HepG2 (cell line): ENCODE results near the gene ADGRB3. TPM values are rescaled to one million over a fixed set of nuclear protein-coding genes. Genes with fewer than 3 reads are reported as not detected.

Experiments
- ATAC-seq: fragments of 200-7000 bp; cut with Tn5 transposase; 3 replicates; pipeline ENCODE4 v1.9.1; 2020; ENCODE audit warnings: mild to moderate bottlenecking, moderate library complexity
- BruUV-seq: library from RNA; stranded (reverse); fragments of 400-500 nt; replicated peaks from 2 replicates; lab custom pipeline; 2021; lab: Mats Ljungman, UMichigan
- CTCF ChIA-PET: fragments of 300-600 bp; formaldehyde crosslinking; extraction: SDS; loops from one replicate; lab custom pipeline; 2021; ENCODE audit warnings: low total read pairs, inconsistent platforms, low intra/inter-chr PET ratio; lab: Yijun Ruan, JAX
- POLR2A ChIA-PET: fragments of 350-600 bp; sonication (Branson Sonifier 250); formaldehyde crosslinking; loops from one replicate; lab custom pipeline; 2020; ENCODE audit warnings: antibody characterized with exemption, inconsistent platforms; lab: Yijun Ruan, JAX
- DNase-seq: peaks from one replicate; pipeline ENCODE4 v3.0.0-alpha.2; 2015; ENCODE audit warnings: low spot score
- FAIRE-seq: peaks from 3 replicates; lab custom pipeline; 2011; peaks lifted over from hg19 to GRCh38; lab: Jason Lieb, UNC
- H2AFZ ChIP-seq: one replicate; pipeline ENCODE4 v1.6.1; 2011; ENCODE audit warnings: low read length, inconsistent platforms
- H3K27ac ChIP-seq: fragments of 300-600 bp; 3 replicates; pipeline ENCODE4 v1.8.0; 2011; ENCODE audit warnings: mixed run types, mild to moderate bottlenecking, mixed read lengths, low read length, inconsistent platforms; ENCODE audit not compliant: insufficient read depth; ENCODE audit errors: extremely low read length
- H3K27me3 ChIP-seq, 2 experiments: fragments of 200-600 bp in 1 of 2; 2 replicates in 1 of 2; 3 replicates in 1 of 2; pipeline versions ENCODE4 v1.6.0 to v1.8.0; 2011; ENCODE audit warnings: low read length in 2 of 2, mild to moderate bottlenecking in 2 of 2, moderate library complexity in 2 of 2, inconsistent platforms in 1 of 2; ENCODE audit not compliant: insufficient read depth in 2 of 2, control insufficient read depth in 1 of 2
- H3K36me3 ChIP-seq, 2 experiments: fragments of 200-600 bp in 1 of 2; replicated peaks in 1 of 2; 2 replicates in 1 of 2; 3 replicates in 1 of 2; pipeline versions ENCODE4 v1.5.1 to v1.8.0; 2011; ENCODE audit warnings: low read length in 2 of 2, inconsistent platforms in 1 of 2; ENCODE audit not compliant: insufficient read depth in 2 of 2, control insufficient read depth in 1 of 2
- H3K4me1 ChIP-seq: 2 replicates; pipeline ENCODE4 v1.5.1; 2012; ENCODE audit warnings: low read length, inconsistent platforms; ENCODE audit not compliant: insufficient read depth
- H3K4me2 ChIP-seq: 2 replicates; pipeline ENCODE4 v1.6.0; 2011; ENCODE audit warnings: low read depth, low read length, inconsistent platforms
- H3K4me3 ChIP-seq, 3 experiments: fragments of 200-600 bp in 1 of 3; sonication (generic), shearing (Covaris generic) in 1 of 3; replicated peaks in 1 of 3; 2 replicates each; pipeline ENCODE4 v1.5.1; 2011 to 2016; ENCODE audit warnings: low read length in 3 of 3, inconsistent platforms in 2 of 3, low read depth in 2 of 3, mild to moderate bottlenecking in 2 of 3, control low read depth in 1 of 3, mixed read lengths in 1 of 3; ENCODE audit not compliant: insufficient read depth in 1 of 3
- H3K79me2 ChIP-seq: one replicate; pipeline ENCODE4 v1.6.1; 2011; ENCODE audit warnings: low read length, inconsistent platforms; ENCODE audit not compliant: insufficient read depth
- H3K9ac ChIP-seq: 2 replicates; pipeline ENCODE4 v1.6.0; 2011; ENCODE audit warnings: mild to moderate bottlenecking, low read depth, low read length, inconsistent platforms; ENCODE audit not compliant: insufficient read depth
- H3K9me3 ChIP-seq: 2 replicates; pipeline ENCODE4 v1.5.1; 2012; ENCODE audit warnings: mild to moderate bottlenecking, low read length
- H4K20me1 ChIP-seq: 2 replicates; pipeline ENCODE4 v1.6.0; 2011; ENCODE audit warnings: inconsistent platforms, mild to moderate bottlenecking, low read length, moderate library complexity; ENCODE audit not compliant: insufficient read depth
- CENPT ChIP-seq: sonication (generic); formaldehyde crosslinking; IDR thresholded peaks from 2 replicates; pipeline ENCODE4 v1.8.0; 2022; ENCODE audit warnings: low read depth, mild to moderate bottlenecking, moderate library complexity, missing genetic modification reagents
- FOSL2 ChIP-seq: sonication (generic); formaldehyde crosslinking; IDR thresholded peaks from 2 replicates; pipeline ENCODE4 v1.4.0; 2020; ENCODE audit warnings: missing genetic modification reagents
- HNF4A ChIP-seq: sonication (generic); formaldehyde crosslinking; IDR thresholded peaks from 2 replicates; pipeline ENCODE4 v1.4.0; 2020; ENCODE audit warnings: missing genetic modification reagents
- HNRNPH1 ChIP-seq: fragments of 200-400 bp; formaldehyde crosslinking; optimal IDR thresholded peaks from 2 replicates; pipeline ENCODE3; 2017; ENCODE audit warnings: mild to moderate bottlenecking, low read depth, low read length
- KLF12 ChIP-seq: sonication (generic); formaldehyde crosslinking; IDR thresholded peaks from 2 replicates; pipeline ENCODE4 v1.4.0; 2020; ENCODE audit warnings: missing genetic modification reagents, borderline replicate concordance
- MXD1 ChIP-seq: sonication (generic); formaldehyde crosslinking; IDR thresholded peaks from 2 replicates; pipeline ENCODE4 v1.4.0; 2020; ENCODE audit warnings: mild to moderate bottlenecking, missing genetic modification reagents
- MXD4 ChIP-seq: IDR thresholded peaks from 2 replicates; pipeline ENCODE4 v1.6.1; 2016; ENCODE audit warnings: mild to moderate bottlenecking, missing biosample characterization, missing genetic modification reagents
- NFRKB ChIP-seq: fragments of 450-650 bp; IDR thresholded peaks from 2 replicates; pipeline ENCODE4 v1.6.1; 2017
- PHF5A ChIP-seq: IDR thresholded peaks from one replicate; pipeline ENCODE4 v1.6.1; 2018; ENCODE audit warnings: low read depth, missing genetic modification reagents; ENCODE audit not compliant: unreplicated experiment
- RXRB ChIP-seq: IDR thresholded peaks from 2 replicates; pipeline ENCODE4 v1.6.1; 2016; ENCODE audit warnings: borderline replicate concordance, missing genetic modification reagents, missing compliant biosample characterization
- SRSF4 ChIP-seq: fragments of 200-400 bp; formaldehyde crosslinking; IDR thresholded peaks from one replicate; pipeline ENCODE4 v1.6.1; 2018; ENCODE audit warnings: mild to moderate bottlenecking, low read depth, low read length, moderate library complexity; ENCODE audit not compliant: poor library complexity, severe bottlenecking
- TERF1 ChIP-seq: sonication (generic); formaldehyde crosslinking; IDR thresholded peaks from 2 replicates; pipeline ENCODE4 v1.8.0; 2022; ENCODE audit warnings: mild to moderate bottlenecking, missing genetic modification reagents, moderate library complexity
- ZBTB25 ChIP-seq: IDR thresholded peaks from 2 replicates; pipeline ENCODE4 v1.6.1; 2018; ENCODE audit warnings: missing genetic modification reagents
- ZNF232 ChIP-seq: sonication (generic); formaldehyde crosslinking; IDR thresholded peaks from 2 replicates; pipeline ENCODE4 v1.4.0; 2020; ENCODE audit warnings: missing genetic modification reagents, borderline replicate concordance
- ZNF598 ChIP-seq: sonication (generic); formaldehyde crosslinking; IDR thresholded peaks from 2 replicates; pipeline ENCODE4 v1.5.1; 2020; ENCODE audit warnings: mild to moderate bottlenecking, missing genetic modification reagents, borderline replicate concordance
- ZNF7 ChIP-seq: IDR thresholded peaks from 2 replicates; pipeline ENCODE4 v1.6.1; 2016; ENCODE audit warnings: missing biosample characterization, missing genetic modification reagents
- WGBS: methylation state at CpG from one replicate; pipeline ENCODE4 v1.1.6; 2017; ENCODE audit warnings: low lambda C conversion rate; 5-methylcytosine and 5-hydroxymethylcytosine counted together
- in situ Hi-C: cut with HindIII; loops from 2 replicates; pipeline ENCODE4 v1.10.0; 2017; ENCODE audit warnings: low pct_unique_long_range_greater_than_20kb; ENCODE audit not compliant: extremely low pct_ligation_motif_present
- intact Hi-C: fragments of 100-400 bp; cut with micrococcal nuclease; formaldehyde crosslinking; loops from one replicate; pipeline ENCODE4 v1.10.0; 2022; ENCODE audit not compliant: unreplicated experiment
- polyA plus RNA-seq, 8 experiments: library from polyadenylated mRNA; depleted of rRNA in 3 of 8; stranded (reverse) in 7 of 8; unstranded in 1 of 8; fragments of >200 nt; fragmentation: Illumina TruSeq in 4 of 8; extraction: Trizol in 4 of 8; gene quantifications; 2 replicates each; pipeline versions ENCODE4 v1.2.1 to v1.2.3, GENCODE V29; 2011 to 2016; ENCODE audit warnings: low read depth in 4 of 8, missing spikeins in 1 of 8, mixed read lengths in 1 of 8; ENCODE audit not compliant: insufficient read depth in 1 of 8
- total RNA-seq, 5 experiments: library from RNA; depleted of rRNA; stranded (reverse); fragments of >200 nt; fragmentation: Illumina TruSeq; extraction: Trizol; gene quantifications; 2 replicates each; pipeline ENCODE4 v1.2.3, GENCODE V29; 2016; ENCODE audit warnings: low read depth in 1 of 5

ADGRB3 gene
- total and polyA plus RNA-seq, 2 of the 13 experiments (the other 11 are each of a cell fraction or from before 2014, with no cell fraction given) = not detected

GRCh38 chr6:68724060-68724459 is 89.0 kb downstream of the ADGRB3 start:
- no peaks in the 10 kb centered on the region for H3K9me3 ChIP-seq
- in situ Hi-C loops (no loop called here), intact Hi-C loops (no loop called here)
- ChIA-PET POLR2A (no interaction called here), CTCF (no interaction called here)
- H4K20me1 ChIP-seq = no peaks in the 10 kb centered on the region
- no peaks in the 10 kb centered on the region for H3K4me1 ChIP-seq
- H3K27ac ChIP-seq = no peak overlapping the region
- no peak for TF ChIP-seq KLF12 (CRISPR knock-in tag)
- TF ChIP-seq ZBTB25 (CRISPR knock-in tag) = no peak
- TF ChIP-seq FOSL2 (CRISPR knock-in tag) = no peak
- no peak for TF ChIP-seq ZNF232
- TF ChIP-seq MXD1 (CRISPR knock-in tag) = no peak
- TF ChIP-seq ZNF598 (CRISPR knock-in tag) = no peak
- TF ChIP-seq RXRB (CRISPR knock-in tag) = no peak
- no peak for TF ChIP-seq NFRKB
- TF ChIP-seq CENPT = no peak
- no peak for TF ChIP-seq PHF5A (CRISPR knock-in tag)
- TF ChIP-seq MXD4 (CRISPR knock-in tag) = no peak
- no peak for TF ChIP-seq TERF1 (CRISPR knock-in tag)
- TF ChIP-seq SRSF4 = no peak
- TF ChIP-seq HNF4A (CRISPR knock-in tag) = no peak
- no peak for TF ChIP-seq HNRNPH1
- no peak for TF ChIP-seq ZNF7
- no peak overlapping the region for H2AFZ ChIP-seq
- H3K9ac ChIP-seq = no peak overlapping the region
- H3K4me2 ChIP-seq = no peak overlapping the region
- H3K4me3 ChIP-seq = no peak overlapping the region
- BruUV-seq = no TSS peak
- WGBS = 3% methylated on average over 2 of the region's 2 CpGs
- FAIRE-seq = no peak
- ATAC-seq = no peak
- H3K79me2 ChIP-seq = no peaks in the 10 kb centered on the region
- H3K36me3 ChIP-seq = no peaks in the 10 kb centered on the region
- no peak for DNase-seq
- no peaks in the 10 kb centered on the region for H3K27me3 ChIP-seq
